Pancreas (tissue), 10 donors: ENCODE results near the gene MAGEA9. TPM values are rescaled to one million over a fixed set of nuclear protein-coding genes. Genes with fewer than 3 reads are reported as not detected.
"Not testable (repeated sequence)": the region's sequence is repeated elsewhere in the genome, so short reads cannot be mapped to it uniquely, and the experiment has no call there.

Experiments used
- ATAC-seq, 4 donors: fragments of 200-7000 bp; cut with Tn5 transposase; one replicate each; pipeline versions ENCODE4 v1.8.0 to v1.9.1; 2020; ENCODE audit warnings: mild to moderate bottlenecking in 4 of 4, moderate library complexity in 4 of 4
- DNase-seq, 6 donors: peaks; one replicate each; pipeline ENCODE4 v3.0.0-alpha.2; 2020
- FAIRE-seq: peaks from 2 replicates; lab custom pipeline; 2012; peaks lifted over from hg19 to GRCh38; lab: Jason Lieb, UNC
- H3K27ac ChIP-seq, 4 donors: fragments of 200-600 bp; sonication (generic); 1 replicate in 3 of 4; 2 replicates in 1 of 4; pipeline versions ENCODE4 v1.5.0 to v1.8.0; 2020
- H3K27me3 ChIP-seq, 4 donors: fragments of 200-600 bp; one replicate each; pipeline ENCODE4 v1.8.0; 2021
- H3K36me3 ChIP-seq, 3 donors: fragments of 200-600 bp; sonication (generic) in 1 of 3; one replicate each; pipeline versions ENCODE4 v1.5.0 to v1.8.0; 2020 to 2021
- H3K4me1 ChIP-seq, 3 donors: fragments of 200-600 bp; one replicate each; pipeline ENCODE4 v1.8.0; 2021
- H3K4me3 ChIP-seq, 4 donors: fragments of 200-600 bp; sonication (generic) in 2 of 4; one replicate each; pipeline versions ENCODE4 v1.5.0 to v1.8.0; 2020 to 2021
- H3K9me3 ChIP-seq, 4 donors: fragments of 200-600 bp; one replicate each; pipeline ENCODE4 v1.8.0; 2021
- CTCF ChIP-seq, 4 donors: fragments of 200-600 bp; sonication (generic) in 3 of 4; IDR thresholded peaks; one replicate each; pipeline versions ENCODE4 v1.5.0 to v1.8.0; 2021; ENCODE audit warnings: antibody characterized with exemption in 4 of 4
- WGBS, 2 donors: extraction: QIAGEN DNeasy Blood & Tissue Kit; methylation state at CpG; one replicate each; pipeline ENCODE4 v1.1.7; 2013; 5-methylcytosine and 5-hydroxymethylcytosine counted together
- intact Hi-C, 3 donors: fragments of 100-400 bp; cut with DNase I; formaldehyde crosslinking; loops; one replicate each; pipeline versions ENCODE4 v1.11.1 to v1.14.2; 2022
- polyA plus RNA-seq, 2 donors: library from polyadenylated mRNA; stranded (reverse); fragments of 200-250 nt; gene quantifications; one replicate each; pipeline ENCODE4 v1.2.3, GENCODE V29; 2013
- total RNA-seq, 6 donors: library from RNA; stranded (reverse); fragmentation: NEBNext Ultra II Directional in 4 of 6; extraction: Animal tissue kit (Norgen Biotek cat#: 25700) in 4 of 6; gene quantifications; one replicate each; pipeline versions ENCODE4 v1.2.1 to v1.2.4, GENCODE V29; 2021 to 2023
- donor health status: healthy with polysubstance abuse.
- donor health status: DM: no; HTN: no; CAD: no; lungs with moderate emphysema.
- donor health status: DM: no; HTN: no; CAD: no.
- donor health status: control.
- donor health status: control.
- donor health status: Bipolar disorder and iron deficiency.
- donor health status: DM: yes; HTN: yes; CAD: no.
- donor health status: DM: no; HTN: no; CAD: no.
- donor health status: DM: no; HTN: no; CAD: no.
- donor health status: DM: yes; HTN: yes; CAD: no.

Gene MAGEA9
- total and polyA plus RNA-seq, 8 donors = not detected

DNA sequence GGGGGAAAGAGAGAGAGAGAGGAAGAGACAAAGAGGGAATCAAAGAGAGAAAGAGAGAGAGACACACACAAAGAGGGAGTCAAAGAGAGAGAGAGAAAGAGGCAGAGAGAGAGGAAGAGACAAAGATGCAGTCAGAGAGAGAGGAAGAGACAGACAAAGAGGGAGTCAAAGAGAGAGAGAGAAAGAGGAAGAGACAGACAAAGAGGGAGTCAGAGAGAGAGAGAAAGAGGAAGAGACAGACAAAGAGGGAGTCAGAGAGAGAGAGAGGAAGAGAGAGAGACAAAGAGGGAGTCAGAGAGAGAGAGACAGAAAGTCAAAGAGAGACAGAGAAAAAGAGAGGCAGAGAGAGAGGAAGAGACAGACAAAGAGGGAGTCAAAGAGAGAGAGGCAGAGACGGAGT lies 45.5 kb downstream of the MAGEA9 start:
- no peak for ATAC-seq
- peaks cover 0 to 14% (median 0%) of the 10 kb centered on the region in 4 donors for H3K27me3 ChIP-seq
- intact Hi-C loops = no loop called here
- H3K27ac ChIP-seq = no peak overlapping the region
- 50 to 63% methylated on average over 1 of the region's 1 CpG for WGBS, 2 donors
- TF ChIP-seq CTCF (IDR thresholded peaks at IDR 0.05) = no peak
- no peak overlapping the region for H3K4me3 ChIP-seq
- no peaks in the 10 kb centered on the region for H3K4me1 ChIP-seq
- DNase-seq = no peak
- no peak for FAIRE-seq
- no peaks in the 10 kb centered on the region for H3K36me3 ChIP-seq
- no peaks in the 10 kb centered on the region for H3K9me3 ChIP-seq

DNA sequence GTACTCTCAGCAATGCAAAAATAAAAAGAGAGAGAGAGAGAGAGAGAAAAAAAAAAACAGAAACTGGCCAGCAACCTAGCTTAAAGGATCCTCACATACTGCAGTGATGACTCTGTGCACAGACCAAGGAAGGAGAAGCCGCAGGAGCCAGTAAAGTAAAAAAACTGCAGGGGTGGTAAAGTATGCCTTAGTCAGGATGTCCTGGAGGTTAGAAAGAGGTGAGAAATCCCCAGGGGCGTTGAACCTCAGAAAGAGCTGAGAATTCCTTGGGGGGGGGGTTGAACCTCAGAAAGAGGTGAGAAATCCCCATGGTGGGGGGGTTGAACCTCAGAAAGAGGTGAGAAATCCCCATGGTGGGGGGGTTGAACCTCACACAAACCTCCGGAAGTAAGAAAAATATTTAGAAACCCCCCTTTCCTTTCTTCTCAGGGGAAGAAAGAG lies 48.0 kb downstream of the MAGEA9 start:
- no peaks in the 10 kb centered on the region for H3K9me3 ChIP-seq
- ATAC-seq (no peak), DNase-seq (no peak), FAIRE-seq (no peak)
- 55 to 63% methylated on average over 3 of the region's 3 CpGs for WGBS, 2 donors
- H3K27ac ChIP-seq = no peak overlapping the region
- H3K27me3 ChIP-seq = peaks cover 0 to 8% (median 0%) of the 10 kb centered on the region in 4 donors
- no peaks in the 10 kb centered on the region for H3K36me3 ChIP-seq
- no peak for TF ChIP-seq CTCF (IDR thresholded peaks at IDR 0.05)
- no peak overlapping the region for H3K4me3 ChIP-seq
- intact Hi-C loops = no loop called here
- no peaks in the 10 kb centered on the region for H3K4me1 ChIP-seq

DNA sequence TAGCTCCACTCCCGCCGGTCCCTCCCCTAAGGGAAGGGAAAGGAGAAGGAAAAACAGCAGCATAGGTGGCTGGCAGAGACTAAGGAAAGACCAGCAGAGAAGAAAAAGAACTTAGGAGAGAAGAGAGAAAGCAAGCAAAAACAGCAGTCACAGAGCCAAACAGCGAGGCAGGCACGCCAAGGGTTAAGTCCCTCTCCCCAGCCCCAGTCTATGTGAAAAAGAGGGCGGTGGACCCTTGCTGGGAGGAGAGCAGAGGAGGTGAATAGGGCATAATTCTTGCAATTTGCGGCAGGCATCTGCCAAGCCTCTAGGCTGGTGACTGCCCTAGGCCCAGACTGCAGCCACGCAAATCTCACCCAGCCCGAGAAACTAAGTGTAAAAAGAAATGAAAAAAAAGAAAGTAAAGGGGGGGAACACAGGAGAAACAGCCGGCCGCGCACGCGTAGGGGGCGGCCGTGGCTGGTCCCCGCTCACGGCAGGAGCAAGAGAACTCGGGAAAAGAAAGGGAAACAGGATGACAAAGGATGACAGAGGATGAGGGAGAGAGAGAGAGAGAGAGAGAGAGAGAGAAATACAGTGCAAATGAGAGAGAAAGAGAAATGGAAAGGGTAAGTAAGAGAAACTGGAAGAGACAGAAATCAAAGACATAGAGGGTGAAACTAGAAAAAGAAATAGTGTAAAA lies 48.6 kb downstream of the MAGEA9 start:
- H3K4me1 ChIP-seq = no peaks in the 10 kb centered on the region
- no peak overlapping the region for H3K27ac ChIP-seq
- no peak overlapping the region for H3K4me3 ChIP-seq
- H3K9me3 ChIP-seq = no peaks in the 10 kb centered on the region
- no peak for ATAC-seq
- WGBS, 2 donors = 31 to 41% methylated on average over 18 of the region's 18 CpGs
- TF ChIP-seq CTCF (IDR thresholded peaks at IDR 0.05) = no peak
- intact Hi-C loops = no loop called here
- FAIRE-seq = no peak
- H3K36me3 ChIP-seq = no peaks in the 10 kb centered on the region
- DNase-seq = no peak
- H3K27me3 ChIP-seq = peaks cover 0 to 4% (median 0%) of the 10 kb centered on the region in 4 donors

DNA sequence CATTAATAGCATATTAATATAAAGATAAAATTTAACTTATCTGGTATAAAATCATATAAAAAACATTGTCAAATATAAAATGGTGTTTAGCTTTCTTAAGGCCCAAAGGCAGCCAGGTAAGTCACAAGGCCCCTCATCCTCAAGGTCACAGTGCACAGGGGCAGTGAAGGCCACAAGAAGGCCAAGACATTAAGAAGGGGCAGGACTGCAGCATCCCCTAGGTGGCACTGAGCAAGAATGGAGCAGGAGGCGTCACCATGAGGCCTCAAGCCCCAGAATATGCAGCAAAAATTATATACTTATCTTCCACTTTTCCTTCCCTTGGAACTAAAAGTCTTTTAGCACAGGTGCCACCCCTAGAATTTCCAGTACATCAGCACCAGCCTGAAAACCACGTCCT lies 49.7 kb downstream of the MAGEA9 start:
- 62 to 72% methylated on average over 2 of the region's 2 CpGs for WGBS, 2 donors
- no peak for TF ChIP-seq CTCF (IDR thresholded peaks at IDR 0.05)
- H3K27me3 ChIP-seq = no peaks in the 10 kb centered on the region
- intact Hi-C loops = no loop called here
- no peaks in the 10 kb centered on the region for H3K9me3 ChIP-seq
- DNase-seq (no peak), FAIRE-seq (peak; percentile 98), ATAC-seq (no peak)
- H3K36me3 ChIP-seq = no peaks in the 10 kb centered on the region
- no peaks in the 10 kb centered on the region for H3K4me1 ChIP-seq
- no peak overlapping the region for H3K4me3 ChIP-seq
- H3K27ac ChIP-seq = no peak overlapping the region

DNA sequence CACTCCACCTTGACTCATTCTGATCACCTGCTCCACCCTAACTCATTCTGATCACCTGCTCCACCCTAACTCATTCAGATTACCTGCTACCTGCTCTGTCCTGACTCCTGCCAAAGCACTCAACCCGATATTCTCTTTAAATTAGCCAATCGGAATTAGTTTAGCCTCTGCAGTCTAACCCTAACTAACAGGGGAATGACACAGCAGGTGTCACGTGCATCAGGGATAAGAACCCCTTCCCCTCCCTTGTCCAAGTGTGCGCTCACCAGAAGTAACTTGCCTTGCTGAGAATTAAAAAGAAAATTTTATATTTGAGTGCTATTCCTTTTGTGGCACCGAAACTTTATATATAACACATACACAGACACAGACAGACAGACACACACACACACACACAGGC lies 55.0 kb downstream of the MAGEA9 start:
- ATAC-seq = not testable (repeated sequence)

More for the DNA sequence above, 55.0 kb downstream of the MAGEA9 start:
- 63 to 66% methylated on average over 5 of the region's 5 CpGs for WGBS, 2 donors
- H3K27me3 ChIP-seq, intact Hi-C loops, DNase-seq, H3K27ac ChIP-seq, H3K36me3 ChIP-seq, H3K4me1 ChIP-seq, FAIRE-seq, H3K9me3 ChIP-seq, H3K4me3 ChIP-seq: not testable (repeated sequence)
